GM11168 (cell line): ENCODE results near the gene CSNK1D.
"Not testable (repeated sequence)": the region's sequence is repeated elsewhere in the genome, so short reads cannot be mapped to it uniquely, and the experiment has no call there.

ENCODE experiments used
- in situ Hi-C: fragments of 300-500 bp; cut with MboI; formaldehyde crosslinking; loops from one replicate; pipeline ENCODE4 v1.12.0; 2022; ENCODE audit warnings: low sequenced_read_pairs; ENCODE audit not compliant: unreplicated experiment

CSNK1D gene

GRCh38 chr17:82218349-82219075 is 55.0 kb downstream of the CSNK1D start:
- in situ Hi-C loops, result no loop called here

- in situ Hi-C loops, result no loop called here
Observed at GRCh38 chr17:82217530-82218204, 55.8 kb downstream of the CSNK1D start.

GRCh38 chr17:82217120-82217529 is 56.4 kb downstream of the CSNK1D start:
- in situ Hi-C loops, result no loop called here

GRCh38 chr17:82216301-82217119 is 57.0 kb downstream of the CSNK1D start:
- in situ Hi-C loops, result no loop called here

GRCh38 chr17:82215972-82216300 is 57.6 kb downstream of the CSNK1D start:
- in situ Hi-C loops, result no loop called here

GRCh38 chr17:82215095-82215971 is 58.2 kb downstream of the CSNK1D start:
- in situ Hi-C loops, result no loop called here

- in situ Hi-C loops, result no loop called here
Observed at GRCh38 chr17:82214012-82214628, 59.4 kb downstream of the CSNK1D start.

- in situ Hi-C loops, result no loop called here
Observed at GRCh38 chr17:82213251-82214011, 60.1 kb downstream of the CSNK1D start.

- in situ Hi-C loops, result no loop called here
Observed at GRCh38 chr17:82212331-82213250, 60.9 kb downstream of the CSNK1D start, which contains the start of gene CCDC57. CCDC57 (minus strand) TSS chr17:82212842; CDS start chr17:82201944, 10,898 bp downstream.

GRCh38 chr17:82210655-82211054 is 62.8 kb downstream of the CSNK1D start:
- in situ Hi-C loops, result not testable (repeated sequence)

GRCh38 chr17:82205720-82206508 is 67.6 kb downstream of the CSNK1D start:
- in situ Hi-C loops, result no loop called here

- in situ Hi-C loops, result no loop called here
Observed at GRCh38 chr17:82204831-82205719, 68.4 kb downstream of the CSNK1D start.

GRCh38 chr17:82203920-82204319 is 69.6 kb downstream of the CSNK1D start:
- in situ Hi-C loops, result no loop called here

GRCh38 chr17:82202981-82203380 is 70.5 kb downstream of the CSNK1D start:
- in situ Hi-C loops, result no loop called here

GRCh38 chr17:82201498-82201910 is 72.0 kb downstream of the CSNK1D start:
- in situ Hi-C loops, result no loop called here
